C4-2B (cell line): Measurements from ENCODE around the gene FOXC2.

ENCODE experiments used
- CTCF ChIP-seq: fragments of 450-650 bp; conservative IDR thresholded peaks from 2 replicates; pipeline ENCODE4 v1.5.1; 2017; ENCODE audit warnings: mild to moderate bottlenecking
- ZFX ChIP-seq: fragments of 450-650 bp; IDR thresholded peaks from 2 replicates; pipeline ENCODE4 v1.6.1; 2017

- TF ChIP-seq CTCF = no peak
- no peak for TF ChIP-seq ZFX
Observed at GRCh38 chr16:86531191-86531545, 35.5 kb upstream of the FOXC2 start.
